GM12878 (cell line): ENCODE measurements around the gene GPC5. TPM values are rescaled to one million over a fixed set of nuclear protein-coding genes. Genes with fewer than 3 reads are reported as not detected.

ENCODE experiments used
- ATAC-seq: fragments of 200-7000 bp; cut with Tn5 transposase; 3 replicates; pipeline ENCODE4 v1.9.1; 2020; ENCODE audit warnings: mild to moderate bottlenecking, moderate library complexity
- BruUV-seq: library from RNA; stranded (reverse); fragments of 400-500 nt; replicated peaks from 2 replicates; lab custom pipeline; 2021; lab: Mats Ljungman, UMichigan
- CTCF ChIA-PET: fragments of 300-600 bp; sonication (Branson Sonifier 250); formaldehyde crosslinking; extraction: SDS; loops from one replicate; lab custom pipeline; 2021; ENCODE audit warnings: inconsistent platforms; lab: Yijun Ruan, JAX
- POLR2A ChIA-PET: fragments of 350-600 bp; formaldehyde crosslinking; extraction: SDS; loops from one replicate; lab custom pipeline; 2021; ENCODE audit warnings: inconsistent platforms; lab: Charles Lee
- RAD21 ChIA-PET: fragments of 300-600 bp; sonication (Branson Sonifier 250); formaldehyde crosslinking; loops from one replicate; lab custom pipeline; 2023; ENCODE audit warnings: antibody characterized with exemption; ENCODE audit not compliant: unreplicated experiment; lab: Charles Lee
- SMC1A ChIA-PET: fragments of 300-600 bp; sonication (Branson Sonifier 250); formaldehyde crosslinking; loops from one replicate; lab custom pipeline; 2023; ENCODE audit not compliant: unreplicated experiment, uncharacterized antibody; lab: Charles Lee
- DNase-seq: peaks from one replicate; pipeline ENCODE4 v3.0.0-alpha.2; 2011; ENCODE audit warnings: low read depth, low spot score
- FAIRE-seq: peaks from 3 replicates; lab custom pipeline; 2011; peaks lifted over from hg19 to GRCh38; lab: Jason Lieb, UNC
- H2AFZ ChIP-seq: 2 replicates; pipeline ENCODE4 v1.6.0; 2011; ENCODE audit warnings: low read depth, low read length, control low read depth; ENCODE audit not compliant: control insufficient read depth
- H3K27ac ChIP-seq: 2 replicates; pipeline ENCODE4 v1.5.1; 2011; ENCODE audit warnings: control low read depth; ENCODE audit not compliant: control insufficient read depth, insufficient read depth
- H3K27me3 ChIP-seq, 2 experiments: replicated peaks in 1 of 2; 2 replicates each; pipeline versions ENCODE4 v1.6.0 to v1.6.1; 2011; ENCODE audit warnings: low read length in 1 of 2; ENCODE audit not compliant: control insufficient read depth in 2 of 2, insufficient read depth in 2 of 2
- H3K36me3 ChIP-seq, 2 experiments: 2 replicates each; pipeline ENCODE4 v1.5.1; 2011; ENCODE audit warnings: low read length in 1 of 2; ENCODE audit not compliant: control insufficient read depth in 2 of 2, insufficient read depth in 2 of 2
- H3K4me1 ChIP-seq: 2 replicates; pipeline ENCODE4 v1.6.1; 2011; ENCODE audit warnings: mild to moderate bottlenecking, low read length, moderate library complexity, mixed read lengths; ENCODE audit not compliant: control insufficient read depth, insufficient read depth
- H3K4me2 ChIP-seq: 2 replicates; pipeline ENCODE4 v1.6.0; 2011; ENCODE audit warnings: control low read depth; ENCODE audit not compliant: control insufficient read depth, insufficient read depth
- H3K4me3 ChIP-seq: fragments of 200-600 bp; sonication (generic); 2 replicates; pipeline ENCODE4 v1.5.1; 2016
- H3K79me2 ChIP-seq: 2 replicates; pipeline ENCODE4 v1.6.0; 2011; ENCODE audit warnings: low read length; ENCODE audit not compliant: control insufficient read depth, insufficient read depth
- H3K9ac ChIP-seq: 2 replicates; pipeline ENCODE4 v1.8.0; 2011; ENCODE audit warnings: low read length, control low read depth, mixed read lengths; ENCODE audit not compliant: control insufficient read depth, insufficient read depth
- H3K9me3 ChIP-seq: replicated peaks from 3 replicates; pipeline ENCODE4 v1.5.1; 2011; ENCODE audit warnings: mild to moderate bottlenecking, low read length; ENCODE audit not compliant: control insufficient read depth, insufficient read depth
- H4K20me1 ChIP-seq: 2 replicates; pipeline ENCODE4 v1.6.0; 2011; ENCODE audit not compliant: control insufficient read depth, insufficient read depth
- CBFB ChIP-seq: IDR thresholded peaks from 2 replicates; pipeline ENCODE4 v1.6.1; 2016; ENCODE audit warnings: antibody characterized with exemption, low read depth
- FOXM1 ChIP-seq: IDR thresholded peaks from 2 replicates; pipeline ENCODE4 v1.6.1; 2012; ENCODE audit warnings: low read depth, mild to moderate bottlenecking, inconsistent platforms, low read length, moderate library complexity
- POU2F2 ChIP-seq: IDR thresholded peaks from 3 replicates; pipeline ENCODE4 v1.6.1; 2011; ENCODE audit warnings: low read depth, mild to moderate bottlenecking, low read length, borderline replicate concordance
- SKIL ChIP-seq: fragments of 450-650 bp; IDR thresholded peaks from 2 replicates; pipeline ENCODE4 v1.6.1; 2017; ENCODE audit warnings: mild to moderate bottlenecking, low read depth, inconsistent platforms; ENCODE audit not compliant: poor library complexity, severe bottlenecking
- SMAD1 ChIP-seq: fragments of 450-650 bp; IDR thresholded peaks from 2 replicates; pipeline ENCODE4 v1.6.1; 2018; ENCODE audit warnings: mild to moderate bottlenecking, low read depth; ENCODE audit not compliant: partially characterized antibody
- STAT1 ChIP-seq: fragments of 450-650 bp; conservative IDR thresholded peaks from 2 replicates; pipeline ENCODE4 v1.6.1; 2014; ENCODE audit warnings: antibody characterized with exemption, mild to moderate bottlenecking
- STAT3 ChIP-seq: IDR thresholded peaks from 2 replicates; pipeline ENCODE4 v1.6.1; 2011; ENCODE audit warnings: low read depth, low read length, improper control_type of control experiment
- TARDBP ChIP-seq: IDR thresholded peaks from 2 replicates; pipeline ENCODE4 v1.6.1; 2016; ENCODE audit warnings: borderline replicate concordance
- TBL1XR1 ChIP-seq: IDR thresholded peaks from 2 replicates; pipeline ENCODE4 v1.6.1; 2012; ENCODE audit warnings: low read depth, low read length, improper control_type of control experiment
- ZNF24 ChIP-seq: fragments of 450-650 bp; IDR thresholded peaks from 2 replicates; pipeline ENCODE4 v1.6.1; 2017; ENCODE audit warnings: antibody characterized with exemption, mild to moderate bottlenecking
- whole genome bisulfite sequencing: methylation state at CpG from one replicate; pipeline ENCODE4 v1.1.6; 2016; ENCODE audit warnings: low lambda C conversion rate; ENCODE audit not compliant: insufficient replicate concordance, insufficient coverage; ENCODE audit errors: missing lambda C conversion rate; 5-methylcytosine and 5-hydroxymethylcytosine counted together
- in situ Hi-C: fragments of 300-500 bp; cut with MboI; formaldehyde crosslinking; loops from 9 replicates; pipeline ENCODE4 v1.14.3; 2018; ENCODE audit warnings: mixed read lengths
- intact Hi-C: fragments of 100-400 bp; cut with micrococcal nuclease; formaldehyde crosslinking; loops from one replicate; pipeline ENCODE4 v1.14.2; 2022; ENCODE audit not compliant: unreplicated experiment
- polyA plus RNA-seq, 11 experiments: library from polyadenylated mRNA; depleted of rRNA in 4 of 11; unstranded in 6 of 11; stranded (reverse) in 5 of 11; fragments of >200 nt; fragmentation: Nextera tagmentation in 4 of 11; fragmentation: Illumina TruSeq in 1 of 11; extraction: Ambion mirVana in 4 of 11; extraction: Trizol in 1 of 11; gene quantifications; 1 replicate in 1 of 11; 2 replicates in 10 of 11; pipeline versions ENCODE4 v1.2.1 to v1.2.3, GENCODE V29; 2011 to 2016; ENCODE audit warnings: inconsistent platforms in 2 of 11, missing spikeins in 2 of 11, low read depth in 1 of 11
- total RNA-seq, 4 experiments: library from RNA; depleted of rRNA in 3 of 4; stranded (reverse); fragments of >200 nt in 3 of 4; fragmentation: Illumina TruSeq in 1 of 4; extraction: Trizol in 1 of 4; gene quantifications; 2 replicates each; pipeline versions ENCODE4 v1.2.1 to v1.2.3, GENCODE V29; 2013 to 2021
- TF ChIP-seq, protein P1 (sequence below): fragments of 450-650 bp; IDR thresholded peaks from 2 replicates; pipeline ENCODE4 v1.6.1; 2014; ENCODE audit warnings: mild to moderate bottlenecking
- TF ChIP-seq, protein P2 (sequence below): fragments of 450-650 bp; IDR thresholded peaks from 2 replicates; pipeline ENCODE4 v1.6.1; 2017; ENCODE audit warnings: low read depth, mild to moderate bottlenecking, moderate library complexity

The GPC5 gene
- total and polyA plus RNA-seq, 10 of the 15 experiments (the other 5 are each of a cell fraction or from before 2014, with no cell fraction given), result 0.05 to 0.87 (median 0.44) TPM; not detected in 1

DNA sequence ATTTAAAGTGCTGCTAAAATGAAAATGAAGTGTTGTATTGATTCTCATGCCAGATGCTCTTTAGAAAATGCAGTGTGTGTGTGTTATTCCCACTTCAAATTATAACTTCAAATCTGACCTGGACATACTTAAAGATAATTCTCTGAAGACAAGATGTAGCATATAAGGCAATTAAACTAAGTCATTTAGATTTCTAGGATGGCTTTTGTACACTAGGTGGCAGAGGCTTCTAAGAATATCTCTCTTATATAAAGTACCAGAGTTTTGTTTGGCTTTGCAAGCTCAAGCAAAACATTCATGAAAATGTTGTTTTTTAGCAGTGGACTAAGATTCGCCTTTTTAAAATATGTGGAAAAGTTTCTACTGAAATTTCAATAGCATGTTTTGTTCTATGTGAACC, 407.2 kb downstream of the GPC5 start:
- no peak overlapping the region for H3K9ac ChIP-seq
- no peaks in the 10 kb centered on the region for H3K79me2 ChIP-seq
- no peaks in the 10 kb centered on the region for H4K20me1 ChIP-seq
- 0% methylated on average over 1 of the region's 1 CpG for WGBS
- DNase-seq (no peak), FAIRE-seq (no peak), ATAC-seq (no peak)
- intact Hi-C loops, result no loop called here
- H3K27me3 ChIP-seq, result no peaks in the 10 kb centered on the region
- no TSS peak for BruUV-seq
- no peak overlapping the region for H3K27ac ChIP-seq
- no peak overlapping the region for H3K4me2 ChIP-seq
- ChIA-PET POLR2A (no interaction called here), CTCF (no interaction called here), SMC1A (no interaction called here), RAD21 (interaction anchor here (0.7 to 1.0 kb wide), 2 partner anchors 9 to 145 kb away, joined by 3 read pairs; no protein-coding TSS in a partner anchor)
- H3K9me3 ChIP-seq, result no peaks in the 10 kb centered on the region
- TF ChIP-seq FOXM1, result no peak
- TF ChIP-seq, protein P1, sequence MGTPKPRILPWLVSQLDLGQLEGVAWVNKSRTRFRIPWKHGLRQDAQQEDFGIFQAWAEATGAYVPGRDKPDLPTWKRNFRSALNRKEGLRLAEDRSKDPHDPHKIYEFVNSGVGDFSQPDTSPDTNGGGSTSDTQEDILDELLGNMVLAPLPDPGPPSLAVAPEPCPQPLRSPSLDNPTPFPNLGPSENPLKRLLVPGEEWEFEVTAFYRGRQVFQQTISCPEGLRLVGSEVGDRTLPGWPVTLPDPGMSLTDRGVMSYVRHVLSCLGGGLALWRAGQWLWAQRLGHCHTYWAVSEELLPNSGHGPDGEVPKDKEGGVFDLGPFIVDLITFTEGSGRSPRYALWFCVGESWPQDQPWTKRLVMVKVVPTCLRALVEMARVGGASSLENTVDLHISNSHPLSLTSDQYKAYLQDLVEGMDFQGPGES, result no peak
- TF ChIP-seq SKIL, result no peak
- no peak for TF ChIP-seq TARDBP
- no peak for TF ChIP-seq SMAD1
- no peak for TF ChIP-seq CBFB
- no peak for TF ChIP-seq POU2F2
- TF ChIP-seq ZNF24, result no peak
- no peak for TF ChIP-seq STAT3
- TF ChIP-seq STAT1, result no peak
- TF ChIP-seq, protein P2, sequence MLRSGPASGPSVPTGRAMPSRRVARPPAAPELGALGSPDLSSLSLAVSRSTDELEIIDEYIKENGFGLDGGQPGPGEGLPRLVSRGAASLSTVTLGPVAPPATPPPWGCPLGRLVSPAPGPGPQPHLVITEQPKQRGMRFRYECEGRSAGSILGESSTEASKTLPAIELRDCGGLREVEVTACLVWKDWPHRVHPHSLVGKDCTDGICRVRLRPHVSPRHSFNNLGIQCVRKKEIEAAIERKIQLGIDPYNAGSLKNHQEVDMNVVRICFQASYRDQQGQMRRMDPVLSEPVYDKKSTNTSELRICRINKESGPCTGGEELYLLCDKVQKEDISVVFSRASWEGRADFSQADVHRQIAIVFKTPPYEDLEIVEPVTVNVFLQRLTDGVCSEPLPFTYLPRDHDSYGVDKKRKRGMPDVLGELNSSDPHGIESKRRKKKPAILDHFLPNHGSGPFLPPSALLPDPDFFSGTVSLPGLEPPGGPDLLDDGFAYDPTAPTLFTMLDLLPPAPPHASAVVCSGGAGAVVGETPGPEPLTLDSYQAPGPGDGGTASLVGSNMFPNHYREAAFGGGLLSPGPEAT, result no peak
- no peak for TF ChIP-seq TBL1XR1
- in situ Hi-C loops, result no loop called here
- no peak overlapping the region for H2AFZ ChIP-seq
- no peak overlapping the region for H3K4me3 ChIP-seq
- no peaks in the 10 kb centered on the region for H3K4me1 ChIP-seq
- H3K36me3 ChIP-seq, result no peaks in the 10 kb centered on the region
